ENCODE measurements around the gene CA12.

GRCh38 chr15:63295341-63295740 lies 86.3 kb downstream of the CA12 start:
- TF ChIP-seq CTCF (IDR thresholded peaks at IDR 0.05) (no peak), EP300 (IDR thresholded peaks at IDR 0.05) (no peak)

Data from ovary (tissue), 3 donors.